ENCODE data around the gene GALNT16.

DNA sequence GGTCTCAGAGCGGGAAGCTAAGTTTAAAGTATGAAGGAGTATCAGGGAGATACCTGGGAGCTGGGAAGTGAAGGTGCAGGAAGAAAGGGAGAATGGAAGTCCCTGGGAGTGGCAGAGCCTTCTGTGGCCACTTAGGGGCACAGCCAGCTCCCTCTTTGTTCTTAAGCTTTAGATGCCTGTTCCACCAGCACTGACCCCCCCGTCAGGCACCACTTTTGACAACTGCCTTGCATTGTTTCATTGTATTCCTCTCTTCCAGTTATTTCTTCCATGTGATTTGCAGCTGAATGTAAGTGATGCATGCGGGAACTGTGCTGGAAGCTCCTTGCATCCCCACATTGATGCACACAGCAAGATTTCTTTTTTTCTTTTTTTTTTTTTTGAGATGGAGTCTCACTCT, 2.6 kb downstream of the GALNT16 start:
- TF ChIP-seq, protein P1, sequence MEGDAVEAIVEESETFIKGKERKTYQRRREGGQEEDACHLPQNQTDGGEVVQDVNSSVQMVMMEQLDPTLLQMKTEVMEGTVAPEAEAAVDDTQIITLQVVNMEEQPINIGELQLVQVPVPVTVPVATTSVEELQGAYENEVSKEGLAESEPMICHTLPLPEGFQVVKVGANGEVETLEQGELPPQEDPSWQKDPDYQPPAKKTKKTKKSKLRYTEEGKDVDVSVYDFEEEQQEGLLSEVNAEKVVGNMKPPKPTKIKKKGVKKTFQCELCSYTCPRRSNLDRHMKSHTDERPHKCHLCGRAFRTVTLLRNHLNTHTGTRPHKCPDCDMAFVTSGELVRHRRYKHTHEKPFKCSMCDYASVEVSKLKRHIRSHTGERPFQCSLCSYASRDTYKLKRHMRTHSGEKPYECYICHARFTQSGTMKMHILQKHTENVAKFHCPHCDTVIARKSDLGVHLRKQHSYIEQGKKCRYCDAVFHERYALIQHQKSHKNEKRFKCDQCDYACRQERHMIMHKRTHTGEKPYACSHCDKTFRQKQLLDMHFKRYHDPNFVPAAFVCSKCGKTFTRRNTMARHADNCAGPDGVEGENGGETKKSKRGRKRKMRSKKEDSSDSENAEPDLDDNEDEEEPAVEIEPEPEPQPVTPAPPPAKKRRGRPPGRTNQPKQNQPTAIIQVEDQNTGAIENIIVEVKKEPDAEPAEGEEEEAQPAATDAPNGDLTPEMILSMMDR (IDR thresholded peaks at IDR 0.05): no peak
- no peak for TF ChIP-seq EZH2 (IDR thresholded peaks at IDR 0.05; ENCODE audit: borderline replicate concordance, insufficient read depth, low read depth, low read length, poor library complexity, severe bottlenecking)
